Left ventricle myocardium superior (tissue), 1 donor: ENCODE results near the gene WDR49. TPM values are rescaled to one million over a fixed set of nuclear protein-coding genes. Genes with fewer than 3 reads are reported as not detected.

ENCODE experiments used
- ATAC-seq: fragments of 200-7000 bp; cut with Tn5 transposase; one replicate; pipeline ENCODE4 v1.9.1; 2020; ENCODE audit warnings: mild to moderate bottlenecking, moderate library complexity
- DNase-seq: peaks from one replicate; pipeline ENCODE4 v3.0.0-alpha.2; 2020
- intact Hi-C: fragments of 100-400 bp; cut with micrococcal nuclease; formaldehyde crosslinking; loops from one replicate; pipeline ENCODE4 v1.11.0; 2022
- total RNA-seq: library from RNA; stranded (reverse); fragmentation: NEBNext Ultra II Directional; extraction: Animal tissue kit (Norgen Biotek cat#: 25700); gene quantifications from one replicate; pipeline ENCODE4 v1.2.1, GENCODE V29; 2021
- donor health status: DM: no; HTN: yes; CAD: no; lungs with severe emphysema.

Gene WDR49
- total RNA-seq, 1 donor from 2014 or later: 0.92 TPM

DNA sequence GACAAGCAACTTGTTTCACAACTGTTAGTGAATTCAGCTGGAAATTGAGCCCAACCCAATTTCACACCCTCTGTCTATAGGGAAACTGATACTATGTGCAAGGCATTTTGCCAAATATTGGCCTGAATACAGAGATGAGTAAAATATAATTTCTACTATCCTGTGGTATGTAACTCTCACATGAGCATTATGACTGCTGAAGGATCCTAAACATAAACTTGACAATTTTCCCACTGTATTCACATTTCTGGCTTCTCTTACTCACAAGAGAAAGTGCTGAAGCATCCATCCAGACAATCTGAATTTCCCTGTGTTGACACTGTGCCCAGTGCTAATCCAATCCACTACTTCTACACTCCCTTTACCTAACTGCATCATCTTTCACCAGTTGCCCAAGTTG is 208.3 kb downstream of the WDR49 start:
- intact Hi-C loops: no loop called here
- no peak for ATAC-seq
- DNase-seq: no peak

DNA sequence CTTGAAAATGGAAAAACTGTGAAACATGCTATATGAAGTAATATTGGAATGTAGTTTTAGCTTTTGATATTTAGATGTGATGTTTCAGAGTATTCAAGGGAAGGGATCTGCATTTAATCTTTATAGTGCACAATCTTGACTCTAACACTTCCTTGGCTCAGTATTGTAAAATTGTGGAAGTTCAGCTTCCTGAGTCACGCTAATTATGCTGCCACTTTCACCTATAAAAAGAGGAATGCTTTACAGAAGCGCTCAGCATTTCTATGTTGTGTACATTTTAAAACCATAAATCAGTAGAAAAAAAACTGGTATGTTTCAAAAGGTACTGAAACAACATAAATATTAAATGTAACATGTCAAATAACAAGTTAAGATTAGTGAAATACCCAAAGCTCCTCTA is 212.5 kb downstream of the WDR49 start:
- DNase-seq (no peak), ATAC-seq (no peak)
- intact Hi-C loops: no loop called here

GRCh38 chr3:167437428-167438139 is 216.2 kb downstream of the WDR49 start:
- no peak for DNase-seq
- no peak for ATAC-seq
- intact Hi-C loops: no loop called here

Other genes with a start within 250 kb of the WDR49 start
- not detected for gene SERPINI2, start 179.9 kb downstream of the WDR49 start, total RNA-seq
- 34.7 TPM for gene PDCD10, start 81.0 kb upstream of the WDR49 start, total RNA-seq
- gene SERPINI1, start 81.8 kb upstream of the WDR49 start, total RNA-seq: 5.1 TPM